ENCODE results near the gene CSMD2.

GRCh38 chr1:33979341-33979740, 185.7 kb downstream of the CSMD2 start:
- TF ChIP-seq POLR2A (IDR thresholded peaks at IDR 0.05) (no peak), CTCF (IDR thresholded peaks at IDR 0.05) (no peak), POLR2AphosphoS5 (IDR thresholded peaks at IDR 0.05) (no peak)

All from sigmoid colon (tissue), 4 donors.